HG02973 (cell line): ENCODE results near the gene S100A2.
A peak's percentile ranks its signal among the peaks of the same experiment; 100 is the strongest.

Experiments
- ATAC-seq: cut with Tn5 transposase; IDR thresholded peaks from one replicate; pipeline ENCODE4 v1.9.1; 2021; ENCODE audit warnings: moderate library complexity; ENCODE audit not compliant: unreplicated experiment

The S100A2 gene

GRCh38 chr1:153565529-153566374 lies at the start of gene S100A2:
TSS of gene S100A2 (minus strand) at chr1:153565844. CDS start at chr1:153563877, 1,967 bp downstream.
- ATAC-seq: peak; percentile 41

GRCh38 chr1:153615406-153615805 lies 49.8 kb upstream of the S100A2 start:
- no peak for ATAC-seq

- ATAC-seq: no peak
These were observed 49.3 kb upstream of the S100A2 start for GRCh38 chr1:153614906-153615305.

GRCh38 chr1:153614189-153614900 lies 48.7 kb upstream of the S100A2 start:
- no peak for ATAC-seq

- ATAC-seq: no peak
These were observed 47.8 kb upstream of the S100A2 start for GRCh38 chr1:153613406-153613805.

DNA sequence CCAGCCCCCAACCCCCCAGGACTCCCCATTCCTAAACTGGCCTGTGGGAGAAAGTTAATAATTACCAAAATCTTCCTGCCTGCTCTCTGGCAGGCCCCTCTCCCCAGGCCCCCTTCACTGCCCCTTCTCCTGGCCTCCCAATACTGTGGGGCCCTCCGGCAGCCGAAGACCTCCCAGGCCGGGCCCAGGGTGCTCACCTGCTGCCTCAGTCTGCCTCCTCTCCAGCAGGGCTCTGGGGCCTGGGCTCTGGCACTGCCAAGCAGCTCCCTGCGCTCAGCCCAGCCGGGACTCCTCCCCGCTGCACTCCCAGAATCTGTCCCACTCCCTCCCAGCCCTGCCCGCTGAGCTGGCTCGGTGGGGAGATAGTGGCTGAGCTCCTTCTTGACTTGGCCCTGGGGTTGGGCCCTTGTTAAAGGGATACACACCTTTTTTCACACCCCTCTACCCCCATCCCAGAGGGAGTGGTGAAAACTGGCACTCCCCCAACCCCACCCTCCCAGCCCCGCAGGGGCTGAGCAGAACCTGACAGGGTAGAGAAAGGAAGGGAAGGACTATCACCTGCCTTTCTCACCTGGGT lies 47.2 kb upstream of the S100A2 start, which contains the start of gene S100A16:
Gene S100A16, minus strand, starts transcription at position 383 of the 577 bp plus-strand sequence. CDS start 4,986 bp downstream, outside the sequence.
- ATAC-seq: no peak

- ATAC-seq: no peak
These were observed 46.6 kb upstream of the S100A2 start for GRCh38 chr1:153612111-153612754.

DNA sequence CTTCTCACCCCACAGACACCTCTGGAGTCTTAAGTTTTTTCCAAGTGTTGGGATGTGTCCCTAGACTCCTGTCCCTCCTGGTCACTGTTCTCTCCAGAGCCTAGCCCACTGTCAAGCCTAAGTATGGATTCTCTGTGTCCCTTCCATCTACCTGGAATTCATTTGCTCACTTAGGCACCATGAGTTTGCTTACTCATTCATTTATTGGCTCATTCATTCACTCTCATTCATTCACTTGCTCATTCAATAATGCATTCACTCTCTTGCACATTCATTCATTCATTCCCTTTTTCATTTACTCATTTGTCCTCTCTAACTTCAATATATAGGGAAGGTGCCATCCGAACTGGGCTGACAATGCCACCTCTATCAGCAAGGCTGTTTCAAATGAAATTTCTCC lies 45.7 kb upstream of the S100A2 start:
- no peak for ATAC-seq

- ATAC-seq: no peak
These were observed 45.2 kb upstream of the S100A2 start for GRCh38 chr1:153610811-153611301.

DNA sequence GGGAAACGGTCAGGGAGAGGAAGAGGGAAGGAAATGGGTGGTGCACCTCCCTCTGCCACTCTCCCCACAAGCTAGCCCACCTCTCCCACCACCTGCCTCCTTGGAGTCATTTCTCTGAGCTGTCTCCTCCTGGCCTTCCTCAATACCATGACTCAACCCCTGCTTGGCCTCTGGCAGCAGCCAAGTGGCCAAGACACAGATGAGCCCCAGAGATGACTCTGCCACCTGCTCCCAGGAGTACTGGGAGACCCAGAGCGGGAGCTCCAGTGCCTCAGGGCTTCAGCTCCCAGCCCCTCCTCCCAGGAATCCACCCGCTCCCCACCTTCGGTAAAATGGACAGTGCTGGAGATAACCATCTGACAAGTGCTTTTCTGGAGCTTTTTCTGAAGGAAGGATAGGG lies 44.7 kb upstream of the S100A2 start:
- ATAC-seq: no peak

GRCh38 chr1:153609585-153609907 lies 43.9 kb upstream of the S100A2 start:
- ATAC-seq: no peak

- ATAC-seq: no peak
These were observed 43.3 kb upstream of the S100A2 start for GRCh38 chr1:153608742-153609584.

- no peak for ATAC-seq
These were observed 42.5 kb upstream of the S100A2 start for GRCh38 chr1:153608089-153608682.

DNA sequence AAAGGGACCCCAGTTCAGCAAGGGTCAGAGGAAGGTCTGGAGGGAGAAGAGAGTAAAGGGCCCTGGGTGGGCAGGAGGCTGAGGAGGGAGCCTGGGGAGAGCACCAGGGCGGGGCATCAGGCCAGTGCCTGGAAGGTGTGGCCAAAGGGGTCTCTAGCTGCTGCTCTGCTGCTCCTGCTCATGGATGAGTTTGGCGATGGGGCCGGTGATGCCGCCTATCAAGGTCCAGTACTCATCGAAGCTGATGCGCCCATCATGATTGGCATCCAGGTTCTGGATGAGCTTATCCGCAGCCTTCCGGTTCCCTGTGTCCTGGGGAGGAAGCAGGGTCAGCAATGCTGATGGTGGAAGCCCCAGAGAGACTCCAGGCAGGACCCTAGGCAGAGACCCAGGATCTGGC lies 41.7 kb upstream of the S100A2 start:
- ATAC-seq: no peak

- ATAC-seq: no peak
These were observed 40.5 kb upstream of the S100A2 start for GRCh38 chr1:153606194-153606593.

DNA sequence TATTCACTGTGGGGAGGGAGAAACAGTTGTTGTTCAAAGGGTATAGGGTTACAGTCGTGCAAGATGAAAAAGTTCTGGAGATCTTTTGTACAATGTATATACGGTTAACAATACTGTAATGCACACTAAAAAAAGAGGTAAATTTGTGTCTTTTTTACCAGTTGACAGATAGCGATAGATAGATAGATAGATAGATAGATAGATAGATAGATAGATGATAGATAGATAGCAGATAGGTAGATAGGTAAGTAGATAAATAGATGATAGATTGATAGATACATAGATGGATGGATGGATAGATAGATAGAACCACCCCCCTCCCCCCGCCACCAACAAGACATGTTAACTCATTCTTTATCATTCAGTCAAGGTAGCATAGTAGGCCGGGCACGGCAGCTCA lies 37.1 kb upstream of the S100A2 start:
- ATAC-seq: no peak

GRCh38 chr1:153599847-153600246 lies 34.2 kb upstream of the S100A2 start:
- no peak for ATAC-seq

DNA sequence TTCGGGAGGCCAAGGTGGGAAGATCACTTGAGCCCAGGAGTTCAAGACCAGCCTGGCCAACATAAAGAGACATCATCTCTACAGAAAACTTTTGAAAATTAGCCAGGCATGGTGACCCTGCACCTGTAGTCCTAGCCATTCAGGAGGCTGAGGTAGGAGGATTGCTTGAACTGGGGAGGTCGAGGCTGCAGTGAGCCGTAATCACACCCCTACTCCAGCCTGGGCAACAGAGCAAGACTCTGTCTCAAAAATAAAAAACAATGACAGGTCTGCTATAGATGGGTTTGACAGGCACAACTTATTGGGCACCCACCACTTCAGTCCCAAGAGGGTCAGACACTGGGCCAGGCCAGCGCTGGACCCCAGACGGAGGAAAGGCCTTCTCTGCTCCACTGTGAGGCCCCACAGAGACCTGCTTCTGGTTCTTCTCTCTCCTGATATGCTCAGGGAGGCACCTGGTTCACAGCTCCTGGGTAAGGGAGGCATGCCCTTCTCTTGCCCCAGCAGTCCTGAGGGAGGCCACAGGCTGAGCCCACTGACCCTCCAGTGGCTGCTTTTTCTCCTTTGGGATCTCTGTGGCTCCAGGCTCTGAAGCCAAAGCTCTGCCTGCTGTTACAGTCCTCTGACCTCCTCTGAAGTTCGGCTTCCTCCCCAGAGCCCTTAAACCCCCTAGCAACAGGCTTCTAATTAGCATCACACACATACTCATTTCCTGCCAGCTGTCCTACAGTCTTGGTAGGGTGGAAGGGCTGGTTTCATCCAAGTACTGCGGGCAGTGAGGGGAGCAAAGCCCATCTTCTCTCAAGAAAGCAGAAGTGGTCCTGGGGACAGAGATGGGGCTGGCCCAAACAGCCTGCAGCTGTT lies 32.9 kb upstream of the S100A2 start:
- peak; percentile 98 for ATAC-seq

DNA sequence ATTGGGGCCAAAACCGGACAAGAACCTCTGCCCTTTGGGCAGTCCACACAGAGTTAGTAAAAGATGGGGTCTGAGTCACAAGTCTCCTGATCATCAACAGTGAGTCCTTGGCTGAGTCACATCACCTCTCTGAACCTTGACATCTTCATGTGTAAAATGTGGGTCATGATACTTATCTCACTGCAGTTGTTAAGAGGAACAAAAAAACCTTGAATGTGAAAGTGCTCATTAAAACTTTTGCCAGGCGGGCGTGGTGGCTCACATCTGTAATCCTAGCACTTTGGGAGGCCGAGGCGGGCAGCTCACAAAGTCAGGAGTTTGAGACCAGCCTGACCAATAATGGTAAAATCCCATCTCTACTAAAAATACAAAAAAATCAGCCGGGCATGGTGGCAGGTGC lies 31.6 kb upstream of the S100A2 start:
- ATAC-seq: no peak
